Activated T-cell treated with anti-CD3 and anti-CD28 coated beads, Interleukin-2, amount 50 U/mL, for 72 hours (primary cell): ENCODE measurements around the gene ZNF143. TPM values are rescaled to one million over a fixed set of nuclear protein-coding genes. Genes with fewer than 3 reads are reported as not detected.
"Not testable (repeated sequence)": the region's sequence is repeated elsewhere in the genome, so short reads cannot be mapped to it uniquely, and the experiment has no call there.

ENCODE experiments used
- ATAC-seq, 2 donors: fragments of 150-1000 bp; cut with Tn5 transposase; replicated peaks in 1 of 2; 2 replicates each; pipeline ENCODE4 v1.10.0; 2021; ENCODE audit warnings: moderate library complexity in 2 of 2, mild to moderate bottlenecking in 1 of 2
- DNase-seq, 2 donors: peaks; one replicate each; pipeline ENCODE4 v3.0.0; 2021 to 2022; ENCODE audit warnings: mixed read lengths in 1 of 2
- H3K27ac Mint-ChIP-seq: one replicate; pipeline ENCODE4 v1.8.0; 2022; ENCODE audit warnings: mild to moderate bottlenecking, moderate library complexity, mixed read lengths
- H3K27me3 Mint-ChIP-seq: one replicate; pipeline ENCODE4 v1.8.0; 2022; ENCODE audit warnings: low read depth, mixed read lengths
- H3K36me3 Mint-ChIP-seq, 2 donors: one replicate each; pipeline ENCODE4 v1.8.0; 2022; ENCODE audit warnings: mixed read lengths in 2 of 2, mild to moderate bottlenecking in 1 of 2; ENCODE audit not compliant: insufficient read depth in 2 of 2
- H3K4me1 Mint-ChIP-seq: one replicate; pipeline ENCODE4 v1.8.0; 2022; ENCODE audit warnings: low read depth, mixed read lengths
- H3K4me3 Mint-ChIP-seq, 2 donors: one replicate each; pipeline ENCODE4 v1.8.0; 2022; ENCODE audit warnings: mild to moderate bottlenecking in 2 of 2, mixed read lengths in 2 of 2, moderate library complexity in 2 of 2
- H3K9me3 Mint-ChIP-seq, 2 donors: one replicate each; pipeline ENCODE4 v1.8.0; 2022; ENCODE audit warnings: mixed read lengths in 2 of 2
- total RNA-seq, 2 donors: library from RNA; stranded (reverse); gene quantifications; one replicate each; pipeline ENCODE4 v1.2.3, GENCODE V29; 2022

Gene ZNF143
- total RNA-seq, result 10 to 100 TPM; 21.8 to 29.1 TPM

DNA sequence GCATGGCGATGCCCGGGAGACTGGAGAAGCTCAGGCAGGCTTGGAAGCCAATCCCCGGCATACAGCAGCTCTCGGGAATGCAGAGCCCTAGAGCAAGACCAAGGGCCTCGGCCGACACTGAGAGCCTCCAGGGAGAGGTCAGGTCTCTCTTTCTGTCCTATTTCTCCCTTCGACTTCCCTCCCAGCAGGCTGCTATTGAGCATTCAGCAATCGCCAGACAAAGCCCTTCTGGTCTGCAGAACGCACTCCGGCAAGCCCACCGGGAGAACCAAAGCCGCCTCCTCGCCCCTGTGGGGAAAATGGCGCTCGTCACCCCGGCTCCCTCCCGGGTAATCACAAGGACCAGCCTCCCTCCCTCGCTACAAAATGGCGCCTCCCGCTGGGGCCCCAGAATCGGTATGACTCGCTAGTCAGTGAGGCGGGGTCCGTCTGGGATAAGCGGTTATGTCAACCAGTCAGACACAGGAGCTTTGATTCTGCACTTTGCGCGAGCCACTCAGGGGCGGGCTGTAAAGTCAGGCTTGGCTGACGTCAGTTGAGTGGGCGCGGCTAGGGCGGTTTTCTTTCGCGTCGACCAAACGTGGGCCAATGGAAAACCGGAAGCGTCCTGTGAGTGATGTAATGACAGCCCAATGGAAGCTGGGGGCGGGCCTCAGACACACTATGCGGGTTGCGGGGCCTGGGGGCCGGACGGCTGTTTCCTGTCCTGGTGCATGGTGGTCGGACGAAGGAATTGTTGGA, at the start of gene ZNF143:
Gene ZNF143 (plus strand): TSS at position 691 of the 741 bp plus-strand sequence. CDS start 10,297 bp downstream, outside the sequence.
- Mint-ChIP-seq H3K9me3 (no peaks in the 10 kb centered on the region), H3K4me3 (peak within 1 kb of the TSS; percentile 95)
- peak; percentile 89 to 91 for ATAC-seq

DNA sequence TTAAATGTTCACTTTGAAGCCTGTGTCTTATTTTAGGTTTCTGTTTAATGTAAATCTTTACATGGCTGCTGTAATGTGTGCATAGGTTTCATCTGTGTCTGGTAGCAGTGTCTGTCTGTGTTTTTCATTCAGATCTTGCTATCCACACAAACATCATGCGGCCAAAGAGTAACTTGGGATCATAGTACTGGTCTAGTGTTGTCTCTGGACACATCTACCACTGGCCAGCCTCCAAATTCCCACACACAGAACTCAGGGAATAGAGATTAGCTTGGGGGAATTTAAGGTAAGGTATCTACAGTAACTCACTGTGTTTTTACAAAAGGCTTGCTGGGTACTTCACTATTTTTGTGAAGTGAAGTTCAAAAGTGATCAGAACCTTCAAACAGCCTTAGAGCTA, 32.1 kb upstream of the ZNF143 start:
- Mint-ChIP-seq H3K36me3 (peaks cover 2 to 39% of the 10 kb centered on the region in 2 donors), H3K27me3 (no peaks in the 10 kb centered on the region), H3K27ac (no peak overlapping the region), H3K4me1 (no peaks in the 10 kb centered on the region), H3K9me3 (no peaks in the 10 kb centered on the region), H3K4me3 (no peak overlapping the region)
- ATAC-seq (no peak), DNase-seq (no peak)

More for the DNA sequence above, at the start of gene ZNF143:
- Mint-ChIP-seq H3K27me3 (no peaks in the 10 kb centered on the region), H3K27ac (peak within 1 kb of the TSS; percentile 98), H3K4me1 (peaks cover 32% of the 10 kb centered on the region), H3K36me3 (peaks cover 4 to 11% of the 10 kb centered on the region in 2 donors)
- DNase-seq, result peak; percentile 100

DNA sequence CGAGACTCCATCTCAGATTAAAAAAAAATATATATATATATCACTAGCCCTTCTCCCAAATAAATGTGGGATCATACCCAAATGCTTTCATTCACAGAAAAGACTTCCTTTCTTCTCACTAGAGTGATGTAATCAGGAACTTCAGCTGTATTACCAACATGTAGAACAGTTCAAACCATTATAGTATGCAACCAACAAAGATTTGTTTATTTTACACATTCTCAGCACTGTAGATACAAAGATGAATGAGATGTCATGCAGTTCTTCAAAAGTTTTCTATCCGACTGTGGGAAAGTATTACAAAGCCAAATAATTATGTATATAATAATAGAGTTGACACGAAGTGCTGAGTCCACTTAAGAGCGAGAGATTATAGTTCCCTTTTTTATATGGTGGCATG, 22.2 kb upstream of the ZNF143 start:
- DNase-seq, result no peak
- Mint-ChIP-seq H3K9me3 (no peaks in the 10 kb centered on the region), H3K27me3 (no peaks in the 10 kb centered on the region), H3K27ac (no peak overlapping the region), H3K4me1 (no peaks in the 10 kb centered on the region), H3K36me3 (peaks cover 8 to 45% of the 10 kb centered on the region in 2 donors), H3K4me3 (no peak overlapping the region)
- no peak for ATAC-seq

DNA sequence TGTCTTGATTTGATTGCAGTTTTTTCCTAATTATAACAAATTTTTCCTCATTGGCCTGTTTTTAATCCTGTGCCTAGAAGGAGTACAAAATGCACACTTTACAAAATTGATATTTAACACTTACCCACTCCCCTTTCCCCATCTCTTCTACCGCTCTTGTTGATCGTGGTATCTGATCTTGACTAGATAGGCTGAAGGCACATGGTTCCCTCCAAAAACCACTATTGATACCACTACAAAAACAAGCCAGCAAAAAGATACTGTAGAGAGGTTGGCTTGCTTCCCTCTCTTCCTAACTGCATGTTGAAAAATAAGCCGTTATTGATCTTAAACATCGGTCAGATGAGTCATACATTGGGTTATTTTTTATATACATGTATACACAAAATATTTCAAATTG, 14.6 kb upstream of the ZNF143 start:
- ATAC-seq (no peak), DNase-seq (no peak)
- H3K27me3 Mint-ChIP-seq, result no peaks in the 10 kb centered on the region
- no peak overlapping the region for H3K4me3 Mint-ChIP-seq
- peaks cover 2 to 23% of the 10 kb centered on the region in 2 donors for H3K36me3 Mint-ChIP-seq
- no peaks in the 10 kb centered on the region for H3K9me3 Mint-ChIP-seq
- no peak overlapping the region for H3K27ac Mint-ChIP-seq
- no peaks in the 10 kb centered on the region for H3K4me1 Mint-ChIP-seq

DNA sequence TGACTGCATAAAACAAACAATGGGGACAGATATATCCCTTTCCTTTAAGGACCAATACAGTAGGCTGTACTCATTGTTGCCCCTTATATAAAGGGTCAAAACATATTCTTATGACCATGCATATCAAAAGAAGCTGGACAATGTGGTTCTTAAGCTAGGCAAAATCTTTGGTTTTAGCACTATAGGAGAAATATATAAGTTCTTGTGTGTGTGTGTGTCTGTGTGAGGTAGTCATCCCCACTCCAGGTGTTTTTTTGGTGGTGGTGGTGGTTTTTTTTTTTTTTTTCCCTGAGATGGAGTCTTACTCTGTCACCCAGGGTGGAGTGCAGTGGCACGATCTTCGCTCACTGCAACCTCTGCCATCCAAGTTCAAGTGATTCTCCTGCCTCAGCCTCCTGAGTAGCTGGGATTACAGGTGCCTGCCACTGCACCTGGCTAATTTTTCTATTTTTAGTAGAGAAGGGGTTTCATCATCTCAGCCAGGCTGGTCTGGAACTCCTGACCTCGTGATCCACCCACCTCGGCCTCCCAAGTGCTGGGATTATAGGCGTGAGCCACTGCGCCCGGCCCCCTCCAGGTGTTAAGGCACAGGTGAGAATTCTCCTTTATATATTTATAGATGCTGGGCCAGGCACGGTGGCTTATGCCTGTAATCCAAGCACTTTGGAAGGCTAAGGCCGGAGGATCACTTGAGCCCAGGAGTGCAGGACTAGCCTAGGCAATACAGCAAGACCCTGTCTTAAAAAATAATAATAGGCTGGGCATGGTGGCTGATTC, 12.0 kb upstream of the ZNF143 start:
- no peak overlapping the region for H3K27ac Mint-ChIP-seq
- H3K27me3 Mint-ChIP-seq, result no peaks in the 10 kb centered on the region
- no peak for DNase-seq
- H3K4me1 Mint-ChIP-seq, result no peaks in the 10 kb centered on the region
- no peak overlapping the region for H3K4me3 Mint-ChIP-seq
- H3K36me3 Mint-ChIP-seq, result peaks cover 2 to 10% of the 10 kb centered on the region in 2 donors
- H3K9me3 Mint-ChIP-seq, result no peaks in the 10 kb centered on the region
- no peak for ATAC-seq

DNA sequence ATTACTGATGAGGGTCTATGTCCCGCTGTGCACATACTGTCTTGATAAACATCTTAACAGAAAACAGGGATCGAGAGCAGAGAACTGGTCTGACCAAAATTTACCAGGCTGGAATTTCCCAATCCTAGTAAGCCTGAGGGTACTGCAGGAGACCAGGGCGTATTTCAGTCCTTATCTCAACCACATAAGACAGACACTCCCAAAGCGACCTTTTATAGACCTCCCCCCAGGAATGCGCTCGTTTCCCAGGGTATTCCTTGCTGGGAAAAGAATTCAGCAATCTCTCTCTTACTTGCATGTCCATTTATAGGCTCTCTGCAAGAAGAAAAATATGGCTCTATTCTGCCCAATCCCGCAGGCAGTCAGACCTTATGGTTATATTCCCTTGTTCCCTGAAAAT, 8.8 kb upstream of the ZNF143 start:
- not testable (repeated sequence) for H3K36me3 Mint-ChIP-seq, H3K4me3 Mint-ChIP-seq, H3K4me1 Mint-ChIP-seq

DNA sequence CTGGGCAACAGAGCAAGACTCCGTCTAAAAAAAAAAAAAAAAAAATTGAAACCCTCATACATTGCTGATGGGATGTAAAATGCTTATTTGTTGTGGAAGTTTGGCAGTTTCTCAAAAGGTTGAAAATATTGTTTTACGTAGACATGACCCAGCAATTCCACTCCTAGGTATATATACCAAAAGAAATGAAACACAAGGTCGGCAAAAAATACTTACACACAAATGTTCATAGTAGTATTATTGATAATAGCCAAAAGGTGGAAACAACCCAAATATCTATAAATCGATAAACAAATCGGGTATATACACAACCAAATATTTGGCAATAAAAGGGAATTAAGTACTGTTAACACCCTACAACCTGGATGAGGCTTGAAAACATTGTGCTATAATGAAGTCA, 5.1 kb upstream of the ZNF143 start:
- no peak for DNase-seq
- no peak overlapping the region for H3K4me3 Mint-ChIP-seq
- no peaks in the 10 kb centered on the region for H3K27me3 Mint-ChIP-seq
- ATAC-seq, result no peak
- H3K36me3 Mint-ChIP-seq, result peaks cover 6 to 7% of the 10 kb centered on the region in 2 donors
- H3K4me1 Mint-ChIP-seq, result peaks cover 7% of the 10 kb centered on the region
- H3K9me3 Mint-ChIP-seq, result no peaks in the 10 kb centered on the region
- H3K27ac Mint-ChIP-seq, result no peak overlapping the region

More for the DNA sequence above, 8.8 kb upstream of the ZNF143 start:
- H3K9me3 Mint-ChIP-seq, DNase-seq, H3K27ac Mint-ChIP-seq, H3K27me3 Mint-ChIP-seq, ATAC-seq: not testable (repeated sequence)

DNA sequence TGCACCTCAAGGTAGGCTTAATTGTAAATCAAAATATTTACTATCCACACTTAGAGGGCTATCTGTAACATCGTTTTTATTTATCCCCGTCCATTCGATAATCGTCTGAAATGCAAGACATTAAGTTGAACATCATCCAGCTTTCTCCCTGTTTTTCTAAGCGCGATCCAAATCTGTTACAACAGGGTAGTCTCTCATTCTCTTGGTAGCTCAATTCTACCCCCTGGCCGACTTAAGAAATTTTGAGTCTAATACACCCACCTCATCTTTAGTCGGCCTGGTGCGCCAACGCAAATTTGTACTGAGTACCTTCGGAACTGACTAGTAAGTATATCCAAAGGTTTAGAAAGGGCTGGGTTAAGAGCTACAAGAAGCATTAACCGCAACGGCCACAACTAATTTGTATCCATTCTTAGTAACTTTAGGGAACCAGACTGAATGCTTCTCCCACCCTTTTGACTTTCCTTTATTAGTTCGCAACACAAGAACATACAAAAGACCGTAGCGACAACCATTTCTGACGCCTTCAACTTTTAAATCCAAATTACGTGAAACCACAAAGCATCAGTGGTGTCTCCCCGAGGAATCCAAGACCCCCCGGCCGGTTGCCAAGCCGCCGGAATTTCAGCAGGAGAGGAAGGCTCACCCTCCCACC, 1.0 kb upstream of the ZNF143 start:
- peak overlapping the region; percentile 95 for H3K4me3 Mint-ChIP-seq
- H3K27ac Mint-ChIP-seq, result peak overlapping the region; percentile 98
- H3K27me3 Mint-ChIP-seq, result no peaks in the 10 kb centered on the region
- peaks cover 32% of the 10 kb centered on the region for H3K4me1 Mint-ChIP-seq
- DNase-seq, result peak; percentile 36 to 50
- peaks cover 4 to 11% of the 10 kb centered on the region in 2 donors for H3K36me3 Mint-ChIP-seq
- H3K9me3 Mint-ChIP-seq, result no peaks in the 10 kb centered on the region
- ATAC-seq, result no peak

DNA sequence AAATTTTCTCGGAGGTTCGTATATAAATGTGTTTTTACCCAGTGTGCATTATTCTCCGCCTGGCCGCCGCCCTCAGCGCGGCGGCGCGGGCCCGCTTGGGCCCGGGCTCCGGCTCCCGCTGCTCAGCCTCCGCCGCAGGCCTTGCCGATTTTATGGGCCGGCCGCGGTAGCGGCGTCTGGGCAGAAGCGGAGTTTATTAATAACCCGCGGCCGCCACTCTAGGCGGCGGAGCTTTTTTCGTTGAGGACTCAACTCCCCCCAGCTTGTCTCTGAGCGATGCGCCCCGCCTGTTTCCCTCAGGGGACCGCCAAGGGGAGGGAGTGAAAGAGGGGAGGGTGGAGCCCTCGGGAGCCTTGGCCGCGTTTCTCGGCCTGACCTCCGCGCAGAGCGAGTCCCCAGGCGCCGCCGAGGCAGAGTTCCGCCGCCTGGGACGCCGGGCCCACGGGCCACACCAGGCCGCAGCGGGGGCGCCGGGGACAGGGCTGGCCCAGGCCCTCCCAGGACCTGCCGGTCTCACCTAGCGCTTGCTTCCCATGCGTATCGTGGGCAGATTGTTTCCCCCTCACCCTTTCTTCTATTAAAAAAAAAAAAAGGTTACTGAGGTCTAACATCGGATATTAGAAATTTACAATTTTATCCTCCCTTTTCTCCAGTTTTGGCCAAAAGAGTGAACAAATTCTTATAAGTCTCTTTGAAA, 399 bp downstream of the ZNF143 start:
- DNase-seq (peak; percentile 82 to 86), ATAC-seq (peak; percentile 53 to 63)
- peaks cover 32% of the 10 kb centered on the region for H3K4me1 Mint-ChIP-seq
- H3K9me3 Mint-ChIP-seq, result no peaks in the 10 kb centered on the region
- H3K27ac Mint-ChIP-seq, result peak overlapping the region; percentile 98
- H3K36me3 Mint-ChIP-seq, result peaks cover 4 to 11% of the 10 kb centered on the region in 2 donors
- no peaks in the 10 kb centered on the region for H3K27me3 Mint-ChIP-seq
- peak overlapping the region; percentile 95 for H3K4me3 Mint-ChIP-seq

DNA sequence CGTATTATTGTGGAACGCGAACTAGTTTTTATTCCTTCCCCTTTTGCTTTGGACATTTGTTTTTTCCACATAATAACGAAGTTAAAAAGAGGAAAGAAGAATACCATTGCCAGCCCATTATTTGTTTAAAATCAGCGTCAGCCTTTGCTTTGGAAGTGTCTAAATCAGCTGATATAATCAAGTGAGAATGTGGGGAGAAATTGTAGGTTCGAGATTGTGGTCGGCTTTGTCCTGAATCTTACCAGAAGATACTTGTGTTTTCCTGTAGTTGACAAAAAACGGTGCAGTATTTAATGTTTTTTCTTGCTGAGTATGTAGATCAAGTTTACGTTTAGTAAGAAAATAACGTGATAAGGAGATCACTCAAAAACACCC, 935 bp downstream of the ZNF143 start:
- ATAC-seq, result no peak
- Mint-ChIP-seq H3K36me3 (peaks cover 4 to 11% of the 10 kb centered on the region in 2 donors), H3K27ac (peak overlapping the region; percentile 93), H3K4me1 (peaks cover 32% of the 10 kb centered on the region), H3K27me3 (no peaks in the 10 kb centered on the region), H3K9me3 (no peaks in the 10 kb centered on the region), H3K4me3 (peak overlapping the region; percentile 95)
- no peak for DNase-seq

DNA sequence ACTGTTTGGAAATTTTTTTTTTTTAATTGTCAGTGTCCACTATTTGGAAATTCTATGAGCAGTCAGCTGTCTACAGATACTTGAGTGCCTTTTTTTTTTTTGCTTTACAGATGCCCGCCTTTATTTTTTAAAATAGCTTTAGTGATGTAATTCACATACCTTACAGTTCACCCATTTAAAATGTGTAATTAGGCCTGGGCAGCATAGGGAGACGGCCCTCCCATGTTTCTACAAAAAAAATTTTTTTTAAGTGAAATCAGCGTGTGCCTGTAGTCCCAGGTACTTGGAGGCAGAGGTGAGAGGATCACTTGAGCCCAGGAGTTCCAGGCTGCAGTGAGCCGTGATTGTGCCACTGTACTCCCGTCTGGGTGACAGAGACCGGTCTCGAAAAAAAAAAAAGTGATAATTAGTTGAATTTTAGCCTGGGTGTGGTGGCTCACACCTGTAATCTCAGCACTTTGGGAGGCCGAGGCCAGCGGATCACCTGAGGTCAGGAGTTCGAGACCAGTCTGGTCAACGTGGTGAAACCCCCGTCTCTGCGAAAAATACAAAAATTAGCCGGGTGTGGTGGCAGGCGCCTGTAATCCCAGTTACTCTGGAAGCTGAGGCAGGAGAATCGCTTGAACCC, 1.5 kb downstream of the ZNF143 start:
- H3K27ac Mint-ChIP-seq, result peak overlapping the region; percentile 93
- ATAC-seq (no peak), DNase-seq (no peak)
- H3K36me3 Mint-ChIP-seq, result peaks cover 4 to 11% of the 10 kb centered on the region in 2 donors
- H3K4me3 Mint-ChIP-seq, result peak overlapping the region; percentile 95
- peaks cover 32% of the 10 kb centered on the region for H3K4me1 Mint-ChIP-seq
- no peaks in the 10 kb centered on the region for H3K9me3 Mint-ChIP-seq
- H3K27me3 Mint-ChIP-seq, result no peaks in the 10 kb centered on the region

DNA sequence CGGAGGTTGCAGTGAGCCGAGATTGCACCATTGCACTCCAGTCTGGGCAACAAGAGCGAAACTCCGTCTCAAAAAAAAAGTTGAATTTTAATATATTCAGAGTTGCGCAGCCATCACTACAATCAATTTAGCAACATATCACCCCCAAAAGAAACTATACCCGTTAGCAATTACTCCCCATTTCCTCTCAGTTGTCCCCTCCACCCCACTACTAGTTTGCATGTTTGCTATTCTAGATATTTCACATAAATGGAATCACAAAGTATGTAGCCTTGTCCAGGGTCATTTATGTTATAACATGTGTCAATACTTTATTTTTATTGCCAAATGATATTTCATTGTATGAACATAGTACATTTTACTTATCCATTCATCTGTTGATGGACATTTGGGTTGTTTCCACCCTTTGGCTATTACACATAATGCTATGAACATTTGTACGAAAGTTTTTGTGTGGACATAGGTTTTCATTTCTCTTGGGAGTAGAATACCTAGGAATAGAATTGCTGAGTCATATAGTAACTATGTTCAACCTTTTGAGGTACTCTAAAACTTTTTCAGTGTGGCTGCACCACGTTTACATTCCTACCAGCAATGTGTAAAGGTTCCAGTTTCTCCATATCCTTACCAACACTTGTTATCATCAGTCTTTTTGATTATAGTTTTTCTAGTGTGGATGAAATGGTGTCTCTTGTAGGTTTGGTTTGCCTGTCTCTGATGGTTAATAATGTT, 2.2 kb downstream of the ZNF143 start:
- no peak for ATAC-seq
- DNase-seq, result no peak
- H3K27ac Mint-ChIP-seq, result peak overlapping the region; percentile 96
- H3K9me3 Mint-ChIP-seq, result no peaks in the 10 kb centered on the region
- peak overlapping the region; percentile 88 to 95 for H3K4me3 Mint-ChIP-seq
- no peaks in the 10 kb centered on the region for H3K27me3 Mint-ChIP-seq
- peaks cover 35% of the 10 kb centered on the region for H3K4me1 Mint-ChIP-seq
- H3K36me3 Mint-ChIP-seq, result peaks cover 4 to 13% of the 10 kb centered on the region in 2 donors
